Endothelial cell of umbilical vein (primary cell): Measurements from ENCODE around the gene TMPRSS9. TPM values are rescaled to one million over a fixed set of nuclear protein-coding genes. Genes with fewer than 3 reads are reported as not detected.

Experiments used
- BruUV-seq: library from RNA; stranded (reverse); fragments of 400-500 nt; replicated peaks from 2 replicates; lab custom pipeline; 2021; lab: Mats Ljungman, UMichigan
- CTCF ChIA-PET: fragments of 300-600, 350-600 bp; sonication (Branson Sonifier 250); formaldehyde crosslinking; loops from one replicate; lab custom pipeline; 2021; ENCODE audit warnings: antibody characterized with exemption, inconsistent platforms; lab: Charles Lee
- POLR2A ChIA-PET: fragments of 300-600, 350-600 bp; sonication (Branson Sonifier 250); formaldehyde crosslinking; loops from one replicate; lab custom pipeline; 2021; ENCODE audit warnings: antibody characterized with exemption, inconsistent platforms; lab: Charles Lee
- DNase-seq: peaks from one replicate; pipeline ENCODE4 v3.0.0-alpha.2; 2011; ENCODE audit warnings: low read depth, low spot score
- FAIRE-seq: peaks from 2 replicates; lab custom pipeline; 2011; peaks lifted over from hg19 to GRCh38; lab: Jason Lieb, UNC
- H2AFZ ChIP-seq: 2 replicates; pipeline ENCODE4 v1.6.0; 2012; ENCODE audit warnings: low read depth, low read length, control low read depth, inconsistent platforms
- H3K27ac ChIP-seq: 2 replicates; pipeline ENCODE4 v1.5.1; 2011; ENCODE audit warnings: low read depth, mild to moderate bottlenecking, control low read depth, low read length, moderate library complexity; ENCODE audit not compliant: insufficient read depth
- H3K27me3 ChIP-seq, 2 experiments: 2 replicates each; pipeline versions ENCODE4 v1.6.0 to v1.6.1; 2011; ENCODE audit warnings: low read length in 2 of 2, mixed read lengths in 1 of 2; ENCODE audit not compliant: control insufficient read depth in 2 of 2, insufficient read depth in 2 of 2
- H3K36me3 ChIP-seq, 2 experiments: 2 replicates in 1 of 2; 3 replicates in 1 of 2; pipeline ENCODE4 v1.5.1; 2011; ENCODE audit warnings: low read length in 2 of 2, mild to moderate bottlenecking in 1 of 2, moderate library complexity in 1 of 2; ENCODE audit not compliant: control insufficient read depth in 2 of 2, insufficient read depth in 2 of 2; ENCODE audit errors: extremely low read depth in 1 of 2
- H3K4me1 ChIP-seq: 3 replicates; pipeline ENCODE4 v1.5.1; 2011; ENCODE audit warnings: mild to moderate bottlenecking, low read length; ENCODE audit not compliant: control insufficient read depth, insufficient read depth; ENCODE audit errors: extremely low read depth
- H3K4me2 ChIP-seq: 2 replicates; pipeline ENCODE4 v1.6.1; 2011; ENCODE audit warnings: low read length, control low read depth, mixed read lengths; ENCODE audit not compliant: insufficient read depth
- H3K4me3 ChIP-seq, 3 experiments: fragments of 200-600 bp in 1 of 3; sonication (generic), shearing (Covaris generic) in 1 of 3; replicated peaks in 1 of 3; 2 replicates each; pipeline ENCODE4 v1.5.1; 2011 to 2016; ENCODE audit warnings: control low read depth in 3 of 3, low read length in 3 of 3, mild to moderate bottlenecking in 2 of 3, inconsistent platforms in 1 of 3, low read depth in 1 of 3, moderate library complexity in 1 of 3; ENCODE audit not compliant: insufficient read depth in 1 of 3
- H3K79me2 ChIP-seq: 2 replicates; pipeline ENCODE4 v1.6.0; 2012; ENCODE audit warnings: low read length, inconsistent platforms; ENCODE audit not compliant: control insufficient read depth, insufficient read depth
- H3K9ac ChIP-seq: replicated peaks from 2 replicates; pipeline ENCODE3; 2011; ENCODE audit warnings: low read length, control low read depth; ENCODE audit not compliant: insufficient read depth; ENCODE audit errors: extremely low read depth
- H3K9me1 ChIP-seq: replicated peaks from 3 replicates; pipeline ENCODE4 v1.6.0; 2011; ENCODE audit warnings: mild to moderate bottlenecking, low read length; ENCODE audit not compliant: control insufficient read depth, insufficient read depth; ENCODE audit errors: extremely low read depth
- H3K9me3 ChIP-seq: replicated peaks from 2 replicates; pipeline ENCODE4 v1.5.1; 2012; ENCODE audit warnings: low read length, inconsistent platforms; ENCODE audit not compliant: control insufficient read depth, insufficient read depth
- H4K20me1 ChIP-seq: replicated peaks from 2 replicates; pipeline ENCODE3; 2011; ENCODE audit warnings: mild to moderate bottlenecking, low read length; ENCODE audit not compliant: control insufficient read depth, insufficient read depth; ENCODE audit errors: extremely low read depth
- CTCF ChIP-seq, 2 donors: IDR thresholded peaks; 1 replicate in 1 of 2; 2 replicates in 1 of 2; pipeline ENCODE4 v1.5.1; 2011; ENCODE audit warnings: low read length in 2 of 2, mild to moderate bottlenecking in 2 of 2, moderate library complexity in 2 of 2, control low read depth in 1 of 2, inconsistent platforms in 1 of 2, low read depth in 1 of 2; ENCODE audit not compliant: insufficient read depth in 1 of 2; ENCODE audit errors: extremely low read depth in 1 of 2
- EZH2 ChIP-seq: IDR thresholded peaks from 2 replicates; pipeline ENCODE4 v1.6.1; 2012; ENCODE audit warnings: borderline replicate concordance, low read depth, mild to moderate bottlenecking, moderate library complexity, low read length, inconsistent platforms; ENCODE audit not compliant: severe bottlenecking
- FOS ChIP-seq: IDR thresholded peaks from 2 replicates; pipeline ENCODE4 v1.6.1; 2011; ENCODE audit warnings: mild to moderate bottlenecking, low read length, moderate library complexity, borderline replicate concordance; ENCODE audit not compliant: insufficient read depth
- GATA2 ChIP-seq: IDR thresholded peaks from 2 replicates; pipeline ENCODE4 v1.7.0; 2011; ENCODE audit warnings: low read depth, mild to moderate bottlenecking, moderate library complexity, mixed read lengths, low read length; ENCODE audit not compliant: insufficient read length, insufficient read depth
- JUN ChIP-seq: IDR thresholded peaks from 2 replicates; pipeline ENCODE4 v1.6.1; 2011; ENCODE audit warnings: borderline replicate concordance, low read depth; ENCODE audit not compliant: insufficient read length, insufficient read depth
- MAX ChIP-seq: IDR thresholded peaks from 2 replicates; pipeline ENCODE4 v1.6.1; 2011; ENCODE audit not compliant: insufficient read depth, insufficient read length
- MYC ChIP-seq: IDR thresholded peaks from one replicate; pipeline ENCODE4 v1.6.1; 2011; ENCODE audit warnings: mild to moderate bottlenecking, low read depth, low read length
- POLR2A ChIP-seq: IDR thresholded peaks from 2 replicates; pipeline ENCODE4 v1.6.1; 2012; ENCODE audit warnings: low read depth, mild to moderate bottlenecking, control low read depth, low read length
- POLR2AphosphoS5 ChIP-seq: IDR thresholded peaks from 2 replicates; pipeline ENCODE4 v1.6.1; 2012; ENCODE audit warnings: low read depth, mild to moderate bottlenecking, control low read depth, low read length, moderate library complexity; ENCODE audit not compliant: insufficient read depth
- dilution Hi-C: fragments of 300-500 bp; cut with MboI; formaldehyde crosslinking; loops from one replicate; pipeline ENCODE4 v1.15.0; 2019; ENCODE audit warnings: low sequenced_read_pairs; ENCODE audit not compliant: extremely low pct_ligation_motif_present
- intact Hi-C: fragments of 100-400 bp; cut with micrococcal nuclease; formaldehyde crosslinking; loops from one replicate; pipeline ENCODE4 v1.10.0; 2022
- polyA plus RNA-seq, 4 experiments: library from polyadenylated mRNA; depleted of rRNA in 3 of 4; stranded (reverse) in 3 of 4; unstranded in 1 of 4; fragments of >200 nt; gene quantifications; 2 replicates each; pipeline versions ENCODE4 v1.2.1 to v1.2.3, GENCODE V29; 2011 to 2012; ENCODE audit warnings: missing spikeins in 1 of 4
- total RNA-seq: library from RNA; stranded (reverse); gene quantifications from 2 replicates; pipeline ENCODE4 v1.2.3, GENCODE V29; 2021

Gene TMPRSS9
- total and polyA plus RNA-seq, 2 donors (not counting 3 experiments of a cell fraction or from before 2014, with no cell fraction given), result not detected

- ChIA-PET POLR2A (no interaction called here), CTCF (interaction anchor here (0.6 kb wide), 1 partner anchor 60 kb away, joined by 3 read pairs; no protein-coding TSS in a partner anchor)
- no peak for FAIRE-seq
- no peak overlapping the region for H3K9ac ChIP-seq
- H3K27me3 ChIP-seq, result no peaks in the 10 kb centered on the region
- TF ChIP-seq FOS, result no peak
- TF ChIP-seq JUN, result no peak
- no peak overlapping the region for H3K27ac ChIP-seq
- H3K4me3 ChIP-seq, result no peak overlapping the region
- H3K4me2 ChIP-seq, result no peak overlapping the region
- peaks cover 7% of the 10 kb centered on the region for H3K79me2 ChIP-seq
- no TSS peak for BruUV-seq
- no peaks in the 10 kb centered on the region for H3K9me1 ChIP-seq
- H2AFZ ChIP-seq, result no peak overlapping the region
- dilution Hi-C loops (no loop called here), intact Hi-C loops (no loop called here)
- H4K20me1 ChIP-seq, result no peaks in the 10 kb centered on the region
- peaks cover 7 to 39% of the 10 kb centered on the region in 2 experiments for H3K36me3 ChIP-seq
- H3K9me3 ChIP-seq, result no peaks in the 10 kb centered on the region
- DNase-seq, result no peak
- H3K4me1 ChIP-seq, result no peaks in the 10 kb centered on the region
Measured at GRCh38 chr19:2433854-2434253, 73.8 kb downstream of the TMPRSS9 start.

GRCh38 chr19:2434267-2434666 lies 74.2 kb downstream of the TMPRSS9 start:
- TSS peak; percentile 1 for BruUV-seq

More at GRCh38 chr19:2434267-2434666, 74.2 kb downstream of the TMPRSS9 start:
- peaks cover 7 to 39% of the 10 kb centered on the region in 2 experiments for H3K36me3 ChIP-seq
- no peak overlapping the region for H2AFZ ChIP-seq
- FAIRE-seq, result no peak
- dilution Hi-C loops (no loop called here), intact Hi-C loops (no loop called here)
- DNase-seq, result no peak
- no peaks in the 10 kb centered on the region for H3K9me1 ChIP-seq
- TF ChIP-seq JUN (no peak), MYC (no peak), CTCF (IDR thresholded peaks at IDR 0.05; ENCODE audit: extremely low read depth in 1 of 2, insufficient read depth in 1 of 2, low read depth in 1 of 2, low read length in 2 of 2) (no peak), FOS (no peak), POLR2AphosphoS5 (no peak), MAX (no peak), EZH2 (no peak), POLR2A (no peak), GATA2 (no peak)
- H4K20me1 ChIP-seq, result no peaks in the 10 kb centered on the region
- no peaks in the 10 kb centered on the region for H3K4me1 ChIP-seq
- no peaks in the 10 kb centered on the region for H3K9me3 ChIP-seq
- H3K4me2 ChIP-seq, result no peak overlapping the region
- ChIA-PET POLR2A (no interaction called here), CTCF (interaction anchor here (0.6 kb wide), 1 partner anchor 60 kb away, joined by 3 read pairs; no protein-coding TSS in a partner anchor)
- no peaks in the 10 kb centered on the region for H3K27me3 ChIP-seq
- no peak overlapping the region for H3K27ac ChIP-seq
- no peak overlapping the region for H3K9ac ChIP-seq
- no peak overlapping the region for H3K4me3 ChIP-seq
- H3K79me2 ChIP-seq, result peaks cover 10% of the 10 kb centered on the region
